GM23338 (cell line): Measurements from ENCODE around the gene ARHGDIA. TPM values are rescaled to one million over a fixed set of nuclear protein-coding genes. Genes with fewer than 3 reads are reported as not detected.

ENCODE experiments used
- ATAC-seq: fragments of 200-7000 bp; cut with Tn5 transposase; 3 replicates; pipeline ENCODE4 v1.9.1; 2020
- DNase-seq: peaks from one replicate; pipeline ENCODE4 v3.0.0-alpha.2; 2015; ENCODE audit warnings: low spot score
- H2AFZ ChIP-seq: fragments of 200-600 bp; sonication (generic); 2 replicates; pipeline ENCODE4 v1.8.0; 2016; ENCODE audit warnings: antibody characterized with exemption, mild to moderate bottlenecking, moderate library complexity
- H3F3A ChIP-seq: fragments of 200-600 bp; sonication (generic); replicated peaks from 2 replicates; pipeline ENCODE4 v1.8.0; 2017; ENCODE audit warnings: antibody characterized with exemption, mixed run types, low read depth
- H3K27ac ChIP-seq: fragments of 200-600 bp; sonication (generic); 2 replicates; pipeline ENCODE4 v1.6.1; 2016; ENCODE audit warnings: low read depth
- H3K27me3 ChIP-seq: fragments of 200-600 bp; sonication (generic); 2 replicates; pipeline ENCODE4 v1.8.0; 2016; ENCODE audit warnings: mild to moderate bottlenecking, mixed run types, moderate library complexity; ENCODE audit not compliant: insufficient read depth
- H3K36me3 ChIP-seq: fragments of 200-600 bp; sonication (generic); 2 replicates; pipeline ENCODE4 v1.8.0; 2016; ENCODE audit warnings: mild to moderate bottlenecking; ENCODE audit not compliant: insufficient read depth
- H3K4me1 ChIP-seq: fragments of 200-600 bp; sonication (generic); 2 replicates; pipeline ENCODE4 v1.8.0; 2016; ENCODE audit warnings: mild to moderate bottlenecking, moderate library complexity; ENCODE audit not compliant: insufficient read depth
- H3K4me2 ChIP-seq: fragments of 200-600 bp; sonication (generic); 2 replicates; pipeline ENCODE4 v1.7.1; 2017; ENCODE audit warnings: mixed run types
- H3K4me3 ChIP-seq: fragments of 200-600 bp; sonication (generic); 2 replicates; pipeline ENCODE4 v1.6.1; 2016; ENCODE audit warnings: mixed run types
- H3K79me2 ChIP-seq: fragments of 200-600 bp; sonication (generic); replicated peaks from 2 replicates; pipeline ENCODE4 v1.8.0; 2017; ENCODE audit warnings: mild to moderate bottlenecking; ENCODE audit not compliant: insufficient read depth
- H3K9me2 ChIP-seq: fragments of 200-600 bp; sonication (generic); 2 replicates; pipeline ENCODE4 v1.8.0; 2017; ENCODE audit not compliant: insufficient read depth
- H4K20me1 ChIP-seq: fragments of 200-600 bp; sonication (generic); replicated peaks from 2 replicates; pipeline ENCODE4 v1.8.0; 2017; ENCODE audit warnings: mild to moderate bottlenecking; ENCODE audit not compliant: insufficient read depth
- H3K27ac Mint-ChIP-seq: 2 replicates; pipeline ENCODE4 v1.8.0; 2020; ENCODE audit warnings: inconsistent platforms, mild to moderate bottlenecking, moderate library complexity, mixed read lengths
- H3K27me3 Mint-ChIP-seq: 3 replicates; pipeline ENCODE4 v1.8.0; 2022; ENCODE audit warnings: low read depth, mild to moderate bottlenecking, moderate library complexity, mixed read lengths, inconsistent platforms; ENCODE audit not compliant: insufficient read depth, poor library complexity
- H3K36me3 Mint-ChIP-seq: 3 replicates; pipeline ENCODE4 v1.8.0; 2021; ENCODE audit warnings: low read depth, mild to moderate bottlenecking, inconsistent platforms, moderate library complexity, mixed read lengths
- H3K4me1 Mint-ChIP-seq: 3 replicates; pipeline ENCODE4 v1.8.0; 2020; ENCODE audit warnings: mild to moderate bottlenecking, inconsistent platforms, mixed read lengths
- H3K4me3 Mint-ChIP-seq: 3 replicates; pipeline ENCODE4 v1.8.0; 2021; ENCODE audit warnings: moderate library complexity, mild to moderate bottlenecking, inconsistent platforms, mixed read lengths
- H3K9me3 Mint-ChIP-seq: 3 replicates; pipeline ENCODE4 v1.8.0; 2020; ENCODE audit warnings: moderate library complexity, mild to moderate bottlenecking, inconsistent platforms, mixed read lengths
- CREB1 ChIP-seq: fragments of 250-450 bp; sonication (Bioruptor Pico); IDR thresholded peaks from 2 replicates; pipeline ENCODE4 v1.5.0; 2020; ENCODE audit warnings: low read depth, mild to moderate bottlenecking, moderate library complexity
- CTCF ChIP-seq, 2 experiments: fragments of 200-600 bp in 1 of 2; sonication (generic) in 1 of 2; conservative IDR thresholded peaks; 2 replicates each; pipeline versions ENCODE4 v1.5.1 to v1.6.1; 2016 to 2017; ENCODE audit warnings: antibody characterized with exemption in 2 of 2, low read depth in 2 of 2, mild to moderate bottlenecking in 2 of 2, moderate library complexity in 1 of 2
- ETS1 ChIP-seq: IDR thresholded peaks from 2 replicates; pipeline ENCODE4 v1.6.1; 2016; ENCODE audit warnings: antibody characterized with exemption
- EZH2 ChIP-seq: fragments of 200-600 bp; sonication (generic); IDR thresholded peaks from one replicate; pipeline ENCODE4 v1.8.0; 2017; ENCODE audit warnings: antibody characterized with exemption, mild to moderate bottlenecking, low read depth; ENCODE audit not compliant: unreplicated experiment
- EZH2phosphoT487 ChIP-seq: fragments of 200-600 bp; sonication (generic); IDR thresholded peaks from one replicate; pipeline ENCODE4 v1.8.1; 2018; ENCODE audit warnings: antibody characterized with exemption; ENCODE audit not compliant: unreplicated experiment
- JUNB ChIP-seq: IDR thresholded peaks from one replicate; pipeline ENCODE4 v1.6.1; 2016; ENCODE audit warnings: antibody characterized with exemption; ENCODE audit not compliant: unreplicated experiment
- NANOG ChIP-seq: IDR thresholded peaks from 2 replicates; pipeline ENCODE4 v1.6.1; 2016; ENCODE audit warnings: antibody characterized with exemption, borderline replicate concordance
- POLR2AphosphoS5 ChIP-seq: IDR thresholded peaks from 2 replicates; pipeline ENCODE4 v1.6.1; 2016; ENCODE audit warnings: antibody characterized with exemption, low read depth
- REST ChIP-seq: IDR thresholded peaks from one replicate; pipeline ENCODE4 v1.6.1; 2018; ENCODE audit warnings: antibody characterized with exemption; ENCODE audit not compliant: unreplicated experiment
- STAT1 ChIP-seq: IDR thresholded peaks from one replicate; pipeline ENCODE4 v1.6.1; 2016; ENCODE audit warnings: antibody characterized with exemption; ENCODE audit not compliant: unreplicated experiment
- ZNF114 ChIP-seq: fragments of 250-450 bp; sonication (Bioruptor Pico); IDR thresholded peaks from 2 replicates; pipeline ENCODE4 v1.5.0; 2020; ENCODE audit warnings: mild to moderate bottlenecking, moderate library complexity
- ZNF331 ChIP-seq: fragments of 250-450 bp; sonication (Bioruptor Pico); IDR thresholded peaks from 2 replicates; pipeline ENCODE4 v1.5.0; 2020; ENCODE audit warnings: low read depth, mild to moderate bottlenecking, moderate library complexity
- polyA plus RNA-seq: library from polyadenylated mRNA; unstranded; fragments of >200 nt; fragmentation: Nextera tagmentation; extraction: Ambion mirVana; gene quantifications from 2 replicates; pipeline ENCODE4 v1.2.1, GENCODE V29; 2016
- total RNA-seq: library from RNA; depleted of rRNA; stranded (reverse); fragments of >200 nt; shearing (Covaris generic); gene quantifications from 2 replicates; pipeline ENCODE4 v1.2.3, GENCODE V29; 2014

Gene ARHGDIA
- total and polyA plus RNA-seq, 2 experiments from 2014 or later: 125 to 140 TPM

- TF ChIP-seq ZNF114 (CRISPR knock-in tag) (no peak), ZNF331 (CRISPR knock-in tag) (no peak), EZH2phosphoT487 (no peak), CTCF (conservative IDR thresholded peaks at IDR 0.05; ENCODE audit: low read depth in 2 of 2) (no peak), ETS1 (no peak)
Observed at GRCh38 chr17:81905993-81906392, 34.9 kb upstream of the ARHGDIA start (continued).

- no peak for DNase-seq
- Mint-ChIP-seq H3K9me3 (no peaks in the 10 kb centered on the region), H3K27me3 (peaks cover 20% of the 10 kb centered on the region), H3K4me3 (no peak overlapping the region), H3K36me3 (peaks cover 2% of the 10 kb centered on the region; the same call in 2 of the 3 replicates), H3K4me1 (peaks cover 5% of the 10 kb centered on the region; the same call in 2 of the 3 replicates), H3K27ac (no peak overlapping the region)
- Histone ChIP-seq H3K4me3 (no peak overlapping the region), H3K4me2 (no peak overlapping the region), H4K20me1 (peaks cover 8% of the 10 kb centered on the region), H3K4me1 (peaks cover 6% of the 10 kb centered on the region), H3F3A (peaks cover 19% of the 10 kb centered on the region), H3K79me2 (peaks cover 7% of the 10 kb centered on the region), H3K9me2 (no peaks in the 10 kb centered on the region), H2AFZ (no peak overlapping the region), H3K27ac (no peak overlapping the region), H3K36me3 (peaks cover 6% of the 10 kb centered on the region; the same call in 1 of the 2 replicates), H3K27me3 (peaks cover 17% of the 10 kb centered on the region)
- ATAC-seq: no peak
- TF ChIP-seq CREB1: no peak
- TF ChIP-seq STAT1: no peak
- no peak for TF ChIP-seq POLR2AphosphoS5
- TF ChIP-seq JUNB: no peak
- TF ChIP-seq NANOG: no peak
- TF ChIP-seq REST: no peak
- TF ChIP-seq EZH2phosphoT487: no peak
- TF ChIP-seq ETS1: no peak
- no peak for TF ChIP-seq EZH2
Observed at GRCh38 chr17:81905424-81905875, 34.3 kb upstream of the ARHGDIA start.
